Stimulated activated naive CD4-positive, alpha-beta T cell treated with Interleukin-2 at 50 U/mL for 16 hours (primary cell): ENCODE data around the gene FSCN2.

Experiments used
- DNase-seq: peaks from one replicate; lab custom pipeline; 2025; lab: John Stamatoyannopoulos, UW

FSCN2 gene

GRCh38 chr17:81540676-81541027 lies 12.5 kb downstream of the FSCN2 start:
- DNase-seq, result no peak

- DNase-seq, result no peak
These were observed 12.9 kb downstream of the FSCN2 start for GRCh38 chr17:81541123-81541522.

GRCh38 chr17:81542431-81543338 lies 14.5 kb downstream of the FSCN2 start:
- DNase-seq, result no peak

- DNase-seq, result no peak
These were observed 15.1 kb downstream of the FSCN2 start for GRCh38 chr17:81543339-81543675.

GRCh38 chr17:81543756-81544155 lies 15.6 kb downstream of the FSCN2 start:
- no peak for DNase-seq

GRCh38 chr17:81544281-81544974 lies 16.3 kb downstream of the FSCN2 start:
- DNase-seq, result no peak

GRCh38 chr17:81545160-81545949 lies 17.2 kb downstream of the FSCN2 start:
- no peak for DNase-seq

GRCh38 chr17:81546906-81547613 lies 18.9 kb downstream of the FSCN2 start:
- DNase-seq, result no peak

GRCh38 chr17:81547614-81547982 lies 19.4 kb downstream of the FSCN2 start:
- no peak for DNase-seq

GRCh38 chr17:81549031-81549557 lies 20.9 kb downstream of the FSCN2 start:
- DNase-seq, result no peak

- no peak for DNase-seq
These were observed 21.6 kb downstream of the FSCN2 start for GRCh38 chr17:81549826-81550225.

- no peak for DNase-seq
These were observed 22.1 kb downstream of the FSCN2 start for GRCh38 chr17:81550285-81550684.

GRCh38 chr17:81550830-81551457 lies 22.8 kb downstream of the FSCN2 start:
- DNase-seq, result no peak

GRCh38 chr17:81551458-81552243 lies 23.5 kb downstream of the FSCN2 start:
- no peak for DNase-seq

- DNase-seq, result peak; percentile 77
These were observed 24.3 kb downstream of the FSCN2 start, which contains the start of gene FAAP100 for GRCh38 chr17:81552244-81553017. TSS of gene FAAP100 (minus strand) at chr17:81552353. CDS start at chr17:81552330, 23 bp downstream.

GRCh38 chr17:81553018-81553615 lies 24.9 kb downstream of the FSCN2 start:
- DNase-seq, result peak; percentile 84

GRCh38 chr17:81553616-81554181 lies 25.5 kb downstream of the FSCN2 start:
- no peak for DNase-seq

- no peak for DNase-seq
These were observed 28.1 kb downstream of the FSCN2 start for GRCh38 chr17:81556175-81556691.

- no peak for DNase-seq
These were observed 28.7 kb downstream of the FSCN2 start for GRCh38 chr17:81556863-81557262.
